ENCODE measurements around the gene KMT5B.

- TF ChIP-seq CTCF (IDR thresholded peaks at IDR 0.05), result no peak
- TF ChIP-seq ZFX (IDR thresholded peaks at IDR 0.05; ENCODE audit: borderline replicate concordance), result no peak
Observed at GRCh38 chr11:68169442-68169841, 43.7 kb downstream of the KMT5B start.

Measured in 22Rv1 (cell line).